ACC112 (cell line): Measurements from ENCODE around the gene LIN37.

Source experiments
- H2AFZ ChIP-seq: fragments of 200-600 bp; sonication (generic); one replicate; pipeline ENCODE4 v1.6.0; 2017; ENCODE audit warnings: antibody characterized with exemption, low read length; ENCODE audit not compliant: unreplicated experiment
- H3K27ac ChIP-seq: fragments of 200-600 bp; sonication (generic); 2 replicates; pipeline ENCODE4 v1.5.1; 2014; ENCODE audit warnings: low read depth, mild to moderate bottlenecking, antibody characterized with exemption, low read length, moderate library complexity
- H3K27me3 ChIP-seq: fragments of 200-600 bp; sonication (generic); 2 replicates; pipeline ENCODE4 v1.6.1; 2014; ENCODE audit warnings: mild to moderate bottlenecking, antibody characterized with exemption, low read length, moderate library complexity, mixed read lengths; ENCODE audit not compliant: insufficient read depth
- H3K36me3 ChIP-seq: fragments of 200-600 bp; sonication (generic); 2 replicates; pipeline ENCODE4 v1.6.1; 2016; ENCODE audit warnings: mild to moderate bottlenecking, antibody characterized with exemption, low read length, moderate library complexity, mixed read lengths; ENCODE audit not compliant: insufficient read depth
- H3K4me1 ChIP-seq: fragments of 200-600 bp; sonication (generic); one replicate; pipeline ENCODE4 v1.6.1; 2016; ENCODE audit warnings: low read length, mixed read lengths; ENCODE audit not compliant: insufficient read depth, unreplicated experiment, control insufficient read depth
- H3K4me3 ChIP-seq: fragments of 200-600 bp; sonication (generic); 2 replicates; pipeline ENCODE4 v1.5.1; 2014; ENCODE audit warnings: mild to moderate bottlenecking, low read depth, low read length
- H3K79me2 ChIP-seq: fragments of 200-600 bp; sonication (generic); one replicate; pipeline ENCODE4 v1.6.0; 2016; ENCODE audit warnings: low read length; ENCODE audit not compliant: control insufficient read depth, unreplicated experiment, insufficient read depth

Gene LIN37

GRCh38 chr19:35787227-35787799 is 38.9 kb downstream of the LIN37 start:
- H3K36me3 ChIP-seq: no peaks in the 10 kb centered on the region
- H2AFZ ChIP-seq: no peak overlapping the region
- no peak overlapping the region for H3K4me3 ChIP-seq
- H3K4me1 ChIP-seq: no peaks in the 10 kb centered on the region
- H3K27me3 ChIP-seq: no peaks in the 10 kb centered on the region
- no peak overlapping the region for H3K27ac ChIP-seq
- no peaks in the 10 kb centered on the region for H3K79me2 ChIP-seq

- Histone ChIP-seq H3K27me3 (no peaks in the 10 kb centered on the region), H3K79me2 (no peaks in the 10 kb centered on the region), H3K4me3 (no peak overlapping the region), H3K27ac (no peak overlapping the region), H2AFZ (no peak overlapping the region), H3K4me1 (peaks cover 5% of the 10 kb centered on the region), H3K36me3 (no peaks in the 10 kb centered on the region)
These were observed 40.0 kb downstream of the LIN37 start for GRCh38 chr19:35788205-35788960.

GRCh38 chr19:35789195-35789977 is 41.0 kb downstream of the LIN37 start:
- Histone ChIP-seq H2AFZ (no peak overlapping the region), H3K79me2 (no peaks in the 10 kb centered on the region), H3K36me3 (no peaks in the 10 kb centered on the region), H3K27me3 (no peaks in the 10 kb centered on the region), H3K4me3 (no peak overlapping the region), H3K4me1 (peaks cover 11% of the 10 kb centered on the region), H3K27ac (no peak overlapping the region)

- Histone ChIP-seq H3K27ac (no peak overlapping the region), H3K27me3 (no peaks in the 10 kb centered on the region), H3K79me2 (no peaks in the 10 kb centered on the region), H3K4me1 (peaks cover 11% of the 10 kb centered on the region), H3K4me3 (no peak overlapping the region), H3K36me3 (no peaks in the 10 kb centered on the region), H2AFZ (no peak overlapping the region)
These were observed 41.9 kb downstream of the LIN37 start for GRCh38 chr19:35789978-35790944.

GRCh38 chr19:35790981-35791813 is 42.8 kb downstream of the LIN37 start:
- no peak overlapping the region for H2AFZ ChIP-seq
- H3K4me1 ChIP-seq: peaks cover 11% of the 10 kb centered on the region
- no peak overlapping the region for H3K4me3 ChIP-seq
- no peaks in the 10 kb centered on the region for H3K36me3 ChIP-seq
- H3K27me3 ChIP-seq: no peaks in the 10 kb centered on the region
- no peak overlapping the region for H3K27ac ChIP-seq
- no peaks in the 10 kb centered on the region for H3K79me2 ChIP-seq

GRCh38 chr19:35791814-35792279 is 43.5 kb downstream of the LIN37 start:
- Histone ChIP-seq H3K79me2 (no peaks in the 10 kb centered on the region), H3K4me3 (no peak overlapping the region), H3K36me3 (no peaks in the 10 kb centered on the region), H3K4me1 (peaks cover 11% of the 10 kb centered on the region), H3K27ac (no peak overlapping the region), H3K27me3 (peaks cover 4% of the 10 kb centered on the region; the same call in 1 of the 2 replicates), H2AFZ (no peak overlapping the region)

- H3K4me1 ChIP-seq: peaks cover 11% of the 10 kb centered on the region
- no peaks in the 10 kb centered on the region for H3K36me3 ChIP-seq
- H3K27ac ChIP-seq: no peak overlapping the region
- no peak overlapping the region for H3K4me3 ChIP-seq
- peaks cover 4% of the 10 kb centered on the region; the same call in 1 of the 2 replicates for H3K27me3 ChIP-seq
- no peaks in the 10 kb centered on the region for H3K79me2 ChIP-seq
- H2AFZ ChIP-seq: no peak overlapping the region
These were observed 43.9 kb downstream of the LIN37 start for GRCh38 chr19:35792312-35792711.

GRCh38 chr19:35792888-35793287 is 44.5 kb downstream of the LIN37 start:
- Histone ChIP-seq H3K4me1 (peaks cover 11% of the 10 kb centered on the region), H3K27me3 (peaks cover 4% of the 10 kb centered on the region; the same call in 1 of the 2 replicates), H3K4me3 (no peak overlapping the region), H3K27ac (no peak overlapping the region), H3K79me2 (no peaks in the 10 kb centered on the region), H2AFZ (no peak overlapping the region), H3K36me3 (no peaks in the 10 kb centered on the region)

- H3K4me3 ChIP-seq: no peak overlapping the region
- H3K79me2 ChIP-seq: no peaks in the 10 kb centered on the region
- peaks cover 11% of the 10 kb centered on the region for H3K4me1 ChIP-seq
- H2AFZ ChIP-seq: no peak overlapping the region
- H3K36me3 ChIP-seq: no peaks in the 10 kb centered on the region
- no peak overlapping the region for H3K27ac ChIP-seq
- H3K27me3 ChIP-seq: peaks cover 4% of the 10 kb centered on the region; the same call in 1 of the 2 replicates
These were observed 45.2 kb downstream of the LIN37 start for GRCh38 chr19:35793381-35794165.
